LNCAP (cell line): ENCODE results near the gene DEK.

Experiments used
- CTCF ChIP-seq: fragments of 450-650 bp; IDR thresholded peaks from 2 replicates; pipeline ENCODE4 v1.5.1; 2017; ENCODE audit warnings: mild to moderate bottlenecking

DEK gene

GRCh38 chr6:18276610-18277236 is 12.4 kb upstream of the DEK start:
- TF ChIP-seq CTCF = no peak

GRCh38 chr6:18270216-18270615 is 5.9 kb upstream of the DEK start:
- no peak for TF ChIP-seq CTCF

- no peak for TF ChIP-seq CTCF
Measured at GRCh38 chr6:18269717-18270116, 5.4 kb upstream of the DEK start.

GRCh38 chr6:18269253-18269652 is 4.9 kb upstream of the DEK start:
- TF ChIP-seq CTCF = no peak

- no peak for TF ChIP-seq CTCF
Measured at GRCh38 chr6:18268066-18268465, 3.7 kb upstream of the DEK start.

GRCh38 chr6:18266523-18266912 is 2.2 kb upstream of the DEK start:
- TF ChIP-seq CTCF = no peak

GRCh38 chr6:18265787-18266522 is 1.6 kb upstream of the DEK start:
- no peak for TF ChIP-seq CTCF
